Gastroesophageal sphincter (tissue), 4 donors: ENCODE results near the gene TSPAN9. TPM values are rescaled to one million over a fixed set of nuclear protein-coding genes. Genes with fewer than 3 reads are reported as not detected.

ENCODE experiments used
- ATAC-seq: fragments of 150-250 bp; one replicate; pipeline ENCODE4 v1.9.1; 2016; ENCODE audit warnings: mild to moderate bottlenecking, moderate library complexity
- H3K27ac ChIP-seq, 4 donors: fragments of 200-600 bp; sonication (generic) in 3 of 4; 1 replicate in 3 of 4; 2 replicates in 1 of 4; pipeline ENCODE4 v1.5.1; 2016 to 2019
- H3K27me3 ChIP-seq: fragments of 200-600 bp; sonication (generic); one replicate; pipeline ENCODE4 v1.5.1; 2019
- H3K36me3 ChIP-seq, 2 donors: fragments of 200-600 bp; sonication (generic); one replicate each; pipeline ENCODE4 v1.5.1; 2019; ENCODE audit warnings: control low read depth in 1 of 2
- H3K4me1 ChIP-seq, 3 donors: fragments of 200-600 bp; sonication (generic); 1 replicate in 2 of 3; 2 replicates in 1 of 3; pipeline ENCODE4 v1.5.1; 2016 to 2019; ENCODE audit warnings: control low read depth in 2 of 3
- H3K4me3 ChIP-seq, 2 donors: fragments of 200-600 bp; sonication (generic); one replicate each; pipeline ENCODE4 v1.5.1; 2019; ENCODE audit warnings: mild to moderate bottlenecking in 1 of 2, moderate library complexity in 1 of 2
- H3K9me3 ChIP-seq, 3 donors: fragments of 200-600 bp; sonication (generic); one replicate each; pipeline ENCODE4 v1.5.1; 2017 to 2019; ENCODE audit warnings: control low read depth in 2 of 3
- CTCF ChIP-seq, 4 experiments: fragments of 200-600 bp in 2 of 4; fragments of 450-650 bp in 2 of 4; sonication (generic) in 1 of 4; IDR thresholded peaks; one replicate each; pipeline ENCODE4 v1.5.1; 2017 to 2019; ENCODE audit warnings: antibody characterized with exemption in 4 of 4, mild to moderate bottlenecking in 2 of 4, moderate library complexity in 2 of 4
- EP300 ChIP-seq: sonication (generic); formaldehyde crosslinking; IDR thresholded peaks from one replicate; pipeline ENCODE4 v1.6.1; 2017; ENCODE audit warnings: antibody characterized with exemption, mild to moderate bottlenecking
- POLR2A ChIP-seq, 2 donors: fragments of 450-650 bp; IDR thresholded peaks; one replicate each; pipeline ENCODE4 v1.6.1; 2017; ENCODE audit warnings: antibody characterized with exemption in 2 of 2, mild to moderate bottlenecking in 2 of 2, moderate library complexity in 1 of 2
- POLR2AphosphoS5 ChIP-seq: sonication (generic); formaldehyde crosslinking; IDR thresholded peaks from one replicate; pipeline ENCODE4 v1.6.1; 2017; ENCODE audit warnings: antibody characterized with exemption
- WGBS, 2 donors: methylation state at CpG; one replicate each; pipeline ENCODE4 v1.1.5; 2018; ENCODE audit warnings: low coverage in 1 of 2; 5-methylcytosine and 5-hydroxymethylcytosine counted together
- total RNA-seq, 4 donors: library from RNA; depleted of rRNA; stranded (reverse); fragments of >200 nt; gene quantifications; one replicate each; pipeline ENCODE4 v1.1.0, GENCODE V29; 2016

Gene TSPAN9
- total RNA-seq, 4 donors from 2014 or later, result 19.5 to 30.2 (median 26.0) TPM

- peaks cover 0 to 36% (median 19%) of the 10 kb centered on the region in 3 donors for H3K4me1 ChIP-seq
- H3K4me3 ChIP-seq, result no peak overlapping the region
- no peak overlapping the region for H3K27ac ChIP-seq
- no peaks in the 10 kb centered on the region for H3K36me3 ChIP-seq
- no peak for ATAC-seq
- no peaks in the 10 kb centered on the region for H3K9me3 ChIP-seq
- H3K27me3 ChIP-seq, result no peaks in the 10 kb centered on the region
- TF ChIP-seq POLR2A (IDR thresholded peaks at IDR 0.05) (no peak), POLR2AphosphoS5 (no peak), EP300 (no peak), CTCF (IDR thresholded peaks at IDR 0.05) (no peak)
- 67 to 100% methylated on average over 1 to 10 of the region's 13 CpGs for WGBS, 2 donors
Measured at GRCh38 chr12:3205742-3206519, 128.8 kb downstream of the TSPAN9 start.

- no peak for ATAC-seq
- Histone ChIP-seq H3K4me3 (no peak overlapping the region), H3K4me1 (peaks cover 0 to 29% (median 16%) of the 10 kb centered on the region in 3 donors), H3K9me3 (no peaks in the 10 kb centered on the region), H3K36me3 (no peaks in the 10 kb centered on the region), H3K27ac (no peak overlapping the region), H3K27me3 (no peaks in the 10 kb centered on the region)
- TF ChIP-seq CTCF (IDR thresholded peaks at IDR 0.05) (no peak), EP300 (no peak), POLR2A (IDR thresholded peaks at IDR 0.05) (no peak), POLR2AphosphoS5 (no peak)
- 60 to 88% methylated on average over 1 to 3 of the region's 5 CpGs for WGBS, 2 donors
Measured at GRCh38 chr12:3206536-3207072, 129.4 kb downstream of the TSPAN9 start.

GRCh38 chr12:3207175-3207574, 130.0 kb downstream of the TSPAN9 start:
- ATAC-seq, result no peak

GRCh38 chr12:3207858-3208257, 130.7 kb downstream of the TSPAN9 start:
- Histone ChIP-seq H3K36me3 (no peaks in the 10 kb centered on the region), H3K27ac (no peak overlapping the region), H3K9me3 (no peaks in the 10 kb centered on the region), H3K4me1 (peaks cover 0 to 16% (median 14%) of the 10 kb centered on the region in 3 donors), H3K27me3 (no peaks in the 10 kb centered on the region), H3K4me3 (no peak overlapping the region)
- 92% methylated on average over 2 of the region's 13 CpGs; no CpG with 5 or more reads in 1 of the 2 donors for WGBS, 2 donors
- no peak for ATAC-seq
- no peak for TF ChIP-seq CTCF (IDR thresholded peaks at IDR 0.05)
- TF ChIP-seq POLR2A (IDR thresholded peaks at IDR 0.05), result no peak
- TF ChIP-seq EP300, result no peak
- TF ChIP-seq POLR2AphosphoS5, result no peak

More at GRCh38 chr12:3207175-3207574, 130.0 kb downstream of the TSPAN9 start:
- Histone ChIP-seq H3K4me1 (peaks cover 0 to 23% (median 16%) of the 10 kb centered on the region in 3 donors), H3K27ac (no peak overlapping the region), H3K9me3 (no peaks in the 10 kb centered on the region), H3K36me3 (no peaks in the 10 kb centered on the region), H3K27me3 (no peaks in the 10 kb centered on the region), H3K4me3 (no peak overlapping the region)
- no CpG with 5 or more reads among the region's 7 CpGs for WGBS, 2 donors
- TF ChIP-seq EP300 (no peak), CTCF (IDR thresholded peaks at IDR 0.05) (no peak), POLR2A (IDR thresholded peaks at IDR 0.05) (no peak), POLR2AphosphoS5 (no peak)
